ENCODE measurements around the gene DNAJB13. TPM values are rescaled to one million over a fixed set of nuclear protein-coding genes. Genes with fewer than 3 reads are reported as not detected.

The DNAJB13 gene
- total RNA-seq, 1 donor, result not detected

DNA sequence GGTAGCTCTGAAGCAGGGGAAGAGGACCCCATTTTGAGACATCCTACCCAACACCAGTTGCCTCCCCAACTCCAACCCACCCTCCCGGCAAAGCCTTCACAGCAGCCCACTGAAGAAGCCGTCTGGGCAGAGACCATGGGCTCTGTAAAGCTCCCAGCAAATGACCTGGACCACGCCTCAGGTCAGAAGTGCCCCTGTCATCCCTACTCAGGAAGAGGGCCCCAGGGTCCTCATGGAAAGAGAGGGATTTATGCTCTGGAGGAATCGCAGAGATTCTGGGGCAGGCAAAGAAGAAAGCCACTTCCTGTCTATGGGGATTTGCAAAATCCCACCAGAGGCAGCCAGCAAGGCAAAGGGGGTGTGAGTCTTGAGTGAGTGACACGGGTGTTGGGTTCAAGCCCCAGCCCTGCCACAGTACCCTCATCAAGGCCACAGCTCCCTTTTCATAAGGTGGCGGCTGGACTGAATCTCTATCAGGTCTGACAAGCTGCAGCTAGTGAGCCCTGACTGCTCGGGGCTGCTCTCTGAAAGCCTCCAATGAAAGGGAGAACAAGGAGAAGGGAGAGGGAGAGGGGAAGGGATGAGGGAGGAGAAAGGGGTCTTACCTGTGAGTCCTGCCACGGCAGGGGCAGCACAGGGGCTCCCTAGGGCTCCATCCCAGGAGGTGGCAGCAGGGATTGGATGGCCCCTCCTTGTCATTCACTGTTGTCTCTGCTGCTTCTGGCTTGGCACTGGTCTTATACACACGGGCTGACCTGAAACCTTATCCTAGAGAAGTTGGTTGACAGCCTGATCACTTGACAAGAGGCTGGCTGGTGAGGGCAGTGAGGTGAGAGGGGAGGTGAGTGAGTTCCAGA lies 57.8 kb downstream of the DNAJB13 start, which contains the start of gene UCP3:
UCP3 (minus strand) TSS at position 713 of the 857 bp plus-strand sequence. CDS start 2,043 bp downstream, outside the sequence.
- H3K4me3 ChIP-seq (ENCODE audit: low read length), result no peak within 1 kb of the TSS
- H3K27me3 ChIP-seq (ENCODE audit: insufficient read depth, low read length), result no peaks in the 10 kb centered on the region
- peaks cover 87% of the 10 kb centered on the region for H3K4me1 ChIP-seq (ENCODE audit: insufficient read depth, low read length)
- no peaks in the 10 kb centered on the region for H3K9me3 ChIP-seq (ENCODE audit: low read depth, low read length)

DNA sequence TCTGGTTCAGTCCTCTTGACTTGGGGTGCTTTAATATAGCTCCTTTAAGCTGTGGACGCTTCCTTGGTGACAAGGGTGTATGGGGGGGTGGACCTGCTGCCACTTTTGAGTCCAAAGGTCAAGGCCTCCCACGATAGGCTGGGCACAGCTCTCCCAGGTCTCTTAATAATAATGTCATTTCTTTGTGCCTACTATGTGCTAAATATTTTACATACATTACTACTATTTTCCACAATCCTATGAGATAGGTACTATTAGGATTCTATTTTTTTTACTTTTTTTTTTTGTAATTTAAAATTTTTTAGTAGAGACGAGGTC lies 58.4 kb downstream of the DNAJB13 start:
- Histone ChIP-seq H3K9me3 (ENCODE audit: low read depth, low read length) (no peaks in the 10 kb centered on the region), H3K4me3 (ENCODE audit: low read length) (no peak overlapping the region), H3K4me1 (ENCODE audit: insufficient read depth, low read length) (peaks cover 88% of the 10 kb centered on the region), H3K27me3 (ENCODE audit: insufficient read depth, low read length) (no peaks in the 10 kb centered on the region)

DNA sequence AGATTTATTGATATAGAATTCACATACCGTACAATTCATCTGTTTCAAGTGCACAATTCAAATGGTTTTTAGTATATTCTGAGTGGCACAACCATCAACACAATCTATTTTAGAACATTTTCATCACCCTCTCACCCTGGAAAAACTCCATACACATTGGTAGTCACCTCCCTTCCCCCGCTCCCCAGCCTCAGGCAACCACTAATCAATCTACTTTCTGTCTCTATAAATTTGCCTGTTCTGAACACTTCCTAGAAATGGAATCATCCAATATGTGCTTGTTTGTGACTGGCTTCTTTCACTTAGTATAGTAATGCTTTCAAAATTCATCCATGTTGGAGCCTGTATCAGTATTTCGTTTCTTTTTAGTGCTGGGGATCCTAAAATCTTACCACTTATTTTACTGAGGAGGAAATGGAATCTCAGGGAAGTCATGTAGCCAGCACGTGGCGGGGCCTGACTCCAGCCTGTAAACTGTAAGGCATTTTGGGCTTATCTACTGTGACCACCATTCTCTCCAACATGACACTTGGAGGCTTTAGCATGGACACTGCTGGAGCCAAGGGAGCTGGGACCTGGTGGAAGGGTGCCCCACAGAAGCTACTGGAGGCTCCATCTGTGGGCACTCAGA lies 59.0 kb downstream of the DNAJB13 start:
- no peaks in the 10 kb centered on the region for H3K27me3 ChIP-seq (ENCODE audit: insufficient read depth, low read length)
- no peaks in the 10 kb centered on the region for H3K9me3 ChIP-seq (ENCODE audit: low read depth, low read length)
- H3K4me3 ChIP-seq (ENCODE audit: low read length), result no peak overlapping the region
- H3K4me1 ChIP-seq (ENCODE audit: insufficient read depth, low read length), result peaks cover 88% of the 10 kb centered on the region

DNA sequence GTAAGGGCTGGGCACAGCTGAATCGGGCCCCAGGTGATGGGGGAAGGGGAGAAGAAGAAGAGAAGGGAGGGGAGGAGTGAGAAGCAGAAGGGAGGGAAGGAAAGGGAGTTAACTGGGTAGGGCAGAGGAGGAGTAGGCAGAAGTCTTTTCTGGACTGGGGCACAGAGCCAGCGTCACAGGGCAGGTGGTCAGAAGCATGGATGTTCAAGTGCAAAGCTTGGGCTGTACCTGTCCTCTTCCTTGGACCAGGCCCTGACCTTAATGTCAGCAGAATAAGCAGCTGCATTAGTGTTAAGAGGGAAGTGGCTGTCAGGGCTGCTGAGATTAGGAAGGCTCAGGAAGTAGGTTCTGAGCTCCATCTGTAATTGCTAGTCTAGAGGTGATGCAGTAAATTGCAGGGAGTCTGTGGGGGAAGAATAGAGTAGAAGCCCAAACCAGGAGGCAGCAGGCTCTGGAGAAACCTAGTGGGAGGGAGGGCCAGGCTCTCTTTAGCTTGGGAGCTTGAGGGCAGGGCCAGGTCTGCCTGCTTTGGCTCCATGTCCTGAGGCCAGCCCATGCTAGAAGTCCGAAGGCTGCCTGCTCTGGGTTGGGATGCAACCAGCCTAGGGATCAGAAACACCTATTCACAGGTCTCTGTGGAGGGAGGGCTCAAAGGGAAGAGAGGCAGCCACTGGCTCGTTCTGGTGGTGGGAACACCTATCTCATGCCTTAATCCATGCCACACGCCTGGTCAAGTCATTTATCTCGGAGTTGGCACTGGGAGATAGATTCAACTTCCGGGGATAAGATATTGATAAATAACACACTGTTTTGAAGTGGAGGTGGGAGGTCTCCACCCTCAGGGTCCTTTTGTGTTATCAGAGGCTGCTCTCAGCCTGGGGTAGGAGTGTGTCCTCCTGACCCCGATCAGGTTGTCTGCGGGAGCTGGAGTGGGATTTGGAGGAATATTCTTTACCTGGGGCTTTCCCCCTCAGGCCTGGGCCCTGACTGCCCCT lies 59.8 kb downstream of the DNAJB13 start:
- Histone ChIP-seq H3K4me3 (ENCODE audit: low read length) (no peak overlapping the region), H3K4me1 (ENCODE audit: insufficient read depth, low read length) (peaks cover 88% of the 10 kb centered on the region), H3K9me3 (ENCODE audit: low read depth, low read length) (no peaks in the 10 kb centered on the region), H3K27me3 (ENCODE audit: insufficient read depth, low read length) (no peaks in the 10 kb centered on the region)

DNA sequence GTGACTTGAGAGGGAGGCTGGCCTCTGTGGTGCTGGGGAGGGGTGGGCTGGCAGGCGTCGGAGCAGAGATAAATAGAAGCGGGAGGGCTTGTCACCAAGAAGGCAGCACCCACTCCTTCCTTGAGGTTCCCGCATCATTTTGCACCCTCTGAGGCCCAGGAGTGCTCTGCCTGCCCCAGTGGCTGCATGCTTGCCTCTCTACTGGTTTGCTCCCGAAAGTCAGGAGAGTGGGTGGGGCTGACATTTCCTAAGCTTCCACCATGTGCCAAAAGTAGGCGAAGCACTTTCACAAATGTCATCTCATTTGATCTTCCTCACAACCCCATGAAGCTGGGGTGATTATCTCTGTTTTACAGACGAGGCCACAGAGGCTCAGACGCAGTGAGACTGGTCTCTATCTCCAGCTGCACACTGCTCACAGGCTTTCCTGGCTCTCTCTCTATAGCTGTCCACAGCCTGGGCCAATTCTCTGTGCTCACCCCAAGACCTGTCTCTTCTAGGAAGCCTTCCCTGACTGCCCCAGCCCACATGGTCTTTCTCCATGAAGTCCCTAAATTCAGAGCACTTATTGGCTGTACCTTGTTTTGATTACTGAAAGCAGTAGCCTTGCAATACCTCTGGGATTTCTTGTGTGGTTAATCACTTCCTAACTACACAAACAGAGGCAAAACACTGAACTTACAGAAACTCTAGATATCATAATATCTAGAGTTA lies 60.7 kb downstream of the DNAJB13 start:
- H3K27me3 ChIP-seq (ENCODE audit: insufficient read depth, low read length), result no peaks in the 10 kb centered on the region
- H3K4me1 ChIP-seq (ENCODE audit: insufficient read depth, low read length), result peaks cover 82% of the 10 kb centered on the region
- no peaks in the 10 kb centered on the region for H3K9me3 ChIP-seq (ENCODE audit: low read depth, low read length)
- no peak overlapping the region for H3K4me3 ChIP-seq (ENCODE audit: low read length)

DNA sequence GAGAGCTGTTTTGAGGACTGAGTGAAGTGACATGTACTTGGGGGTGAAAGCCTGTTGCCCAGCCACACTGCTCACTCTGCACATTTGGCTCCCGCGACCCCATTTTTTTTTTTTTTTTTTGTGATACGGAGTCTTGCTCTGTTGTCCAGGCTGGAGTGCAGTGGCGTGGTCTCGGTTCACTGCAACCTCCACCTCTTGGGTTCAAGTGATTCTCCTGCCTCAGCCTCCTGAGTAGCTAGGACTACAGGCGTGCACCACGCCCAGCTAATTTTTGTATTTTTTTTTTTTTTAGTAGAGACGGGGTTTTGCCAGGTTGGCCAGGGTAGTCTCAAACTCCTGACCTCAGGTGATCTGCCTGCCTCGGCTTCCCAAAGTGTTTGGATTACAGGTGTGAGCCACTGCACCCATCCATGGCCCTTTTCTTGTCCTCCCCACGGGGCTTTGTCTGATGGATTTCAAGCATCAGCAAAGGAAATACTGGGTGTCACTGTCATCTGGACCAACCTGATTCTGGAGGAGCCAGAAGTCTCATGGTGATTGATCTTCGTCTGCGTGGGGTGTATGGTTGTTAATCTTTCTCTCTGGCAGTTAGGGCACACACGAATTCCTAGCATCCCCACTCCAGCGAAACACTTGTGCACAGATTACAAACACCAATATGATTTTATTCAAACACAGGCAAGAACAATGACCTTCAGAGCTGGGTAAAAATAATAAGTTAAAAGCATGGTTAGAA lies 61.4 kb downstream of the DNAJB13 start:
- peaks cover 75% of the 10 kb centered on the region for H3K4me1 ChIP-seq (ENCODE audit: insufficient read depth, low read length)
- no peaks in the 10 kb centered on the region for H3K9me3 ChIP-seq (ENCODE audit: low read depth, low read length)
- H3K4me3 ChIP-seq (ENCODE audit: low read length), result no peak overlapping the region
- no peaks in the 10 kb centered on the region for H3K27me3 ChIP-seq (ENCODE audit: insufficient read depth, low read length)

DNA sequence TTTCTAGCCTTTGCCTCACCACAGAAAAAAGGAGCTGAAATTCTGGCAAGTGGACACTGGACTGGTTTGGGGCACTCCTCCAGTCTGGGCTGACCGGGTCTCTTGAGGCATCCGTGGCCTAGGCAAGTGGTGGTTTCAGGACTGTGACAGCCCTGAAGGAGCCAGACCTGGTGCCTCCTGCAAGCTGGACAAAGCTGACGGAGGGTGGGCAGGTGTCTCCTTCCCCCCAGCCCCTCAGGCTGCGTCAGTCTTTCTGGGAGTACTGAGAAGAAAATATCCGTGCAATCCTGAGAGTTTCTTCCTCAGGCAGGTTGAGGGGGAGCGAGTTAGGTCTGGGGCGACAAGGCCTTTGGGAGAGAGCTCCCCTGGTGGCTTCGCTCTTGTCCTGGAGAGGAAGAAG lies 62.3 kb downstream of the DNAJB13 start:
- H3K27me3 ChIP-seq (ENCODE audit: insufficient read depth, low read length), result no peaks in the 10 kb centered on the region
- no peak overlapping the region for H3K4me3 ChIP-seq (ENCODE audit: low read length)
- H3K4me1 ChIP-seq (ENCODE audit: insufficient read depth, low read length), result peaks cover 79% of the 10 kb centered on the region
- H3K9me3 ChIP-seq (ENCODE audit: low read depth, low read length), result no peaks in the 10 kb centered on the region

DNA sequence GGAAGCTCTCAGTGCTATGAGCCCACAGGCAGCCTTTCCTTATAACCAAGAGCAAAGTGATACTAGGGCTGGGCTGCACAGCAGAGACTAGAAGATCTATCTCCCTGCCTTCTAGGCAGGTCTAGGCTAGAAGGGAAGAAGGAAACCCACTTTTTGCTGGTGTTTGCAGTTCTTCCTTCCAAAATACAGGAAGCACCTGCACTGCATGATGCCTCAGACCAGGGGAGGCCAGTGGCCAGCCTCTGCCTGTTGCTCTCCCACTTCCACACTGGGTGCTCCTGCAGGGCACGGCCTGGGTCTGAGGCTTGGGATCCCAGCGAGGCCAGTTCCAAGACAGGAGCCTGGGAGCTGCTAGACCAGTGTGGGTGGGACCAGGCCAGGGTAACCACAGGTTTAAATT lies 64.1 kb downstream of the DNAJB13 start:
- Histone ChIP-seq H3K27me3 (ENCODE audit: insufficient read depth, low read length) (no peaks in the 10 kb centered on the region), H3K4me1 (ENCODE audit: insufficient read depth, low read length) (peaks cover 81% of the 10 kb centered on the region), H3K9me3 (ENCODE audit: low read depth, low read length) (no peaks in the 10 kb centered on the region), H3K4me3 (ENCODE audit: low read length) (no peak overlapping the region)

DNA sequence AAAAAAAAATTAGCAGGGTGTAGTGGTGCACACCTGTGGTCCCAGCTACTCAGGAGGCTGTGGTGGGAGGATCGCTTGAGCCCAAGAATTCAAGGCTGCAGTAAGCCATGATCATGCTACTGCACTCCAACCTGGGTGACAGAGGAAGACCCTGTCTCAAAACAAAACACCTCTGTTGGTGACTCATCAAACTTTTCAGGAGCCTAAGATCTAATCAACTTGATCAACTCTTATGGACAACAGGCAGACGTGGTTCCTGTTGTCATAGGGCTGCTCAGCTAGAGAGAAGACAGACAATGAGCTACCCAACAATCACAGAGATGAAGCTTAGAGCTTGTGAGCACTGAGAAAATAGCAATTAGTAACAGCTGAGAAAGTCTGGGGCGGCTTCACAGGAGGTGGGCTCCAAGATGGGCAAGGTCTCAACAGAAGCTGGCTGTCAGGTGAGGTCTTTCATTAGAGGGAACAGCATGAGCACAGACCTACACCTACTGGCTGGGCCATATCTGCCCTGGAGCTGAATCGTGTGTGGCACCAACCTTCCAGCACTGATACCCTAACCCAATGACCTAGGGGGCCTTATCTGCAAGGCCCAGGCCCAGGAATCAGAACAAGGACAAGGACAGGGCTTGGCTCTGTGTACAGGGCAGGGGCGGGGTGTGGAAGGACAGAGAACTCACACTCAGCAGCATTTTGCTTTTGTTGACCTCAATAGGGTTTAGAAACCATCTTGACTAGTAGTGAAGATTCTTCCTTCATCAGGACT lies 65.3 kb downstream of the DNAJB13 start:
- Histone ChIP-seq H3K9me3 (ENCODE audit: low read depth, low read length) (no peaks in the 10 kb centered on the region), H3K4me3 (ENCODE audit: low read length) (no peak overlapping the region), H3K27me3 (ENCODE audit: insufficient read depth, low read length) (no peaks in the 10 kb centered on the region), H3K4me1 (ENCODE audit: insufficient read depth, low read length) (peaks cover 81% of the 10 kb centered on the region)

DNA sequence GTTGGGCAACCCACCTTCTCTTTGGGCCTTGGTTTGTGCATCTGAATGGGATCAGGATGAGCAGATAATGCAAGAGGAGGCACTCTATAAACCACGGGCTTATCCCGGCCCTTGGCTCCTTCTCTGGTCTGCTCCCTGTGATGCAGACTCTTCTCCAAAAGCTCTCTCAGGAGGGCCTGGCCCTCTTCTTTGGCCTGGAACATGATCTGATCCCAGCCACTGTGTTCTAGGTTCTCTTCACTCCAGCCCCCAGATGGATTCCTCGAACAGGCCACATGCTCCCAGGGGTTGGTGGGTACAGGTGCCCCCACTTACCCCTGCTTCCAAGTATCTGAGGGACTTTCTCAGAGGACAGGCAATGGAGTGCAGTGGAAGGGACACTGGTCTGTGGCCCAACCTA lies 66.8 kb downstream of the DNAJB13 start:
- no peak overlapping the region for H3K4me3 ChIP-seq (ENCODE audit: low read length)
- H3K27me3 ChIP-seq (ENCODE audit: insufficient read depth, low read length), result no peaks in the 10 kb centered on the region
- peaks cover 81% of the 10 kb centered on the region for H3K4me1 ChIP-seq (ENCODE audit: insufficient read depth, low read length)
- no peaks in the 10 kb centered on the region for H3K9me3 ChIP-seq (ENCODE audit: low read depth, low read length)

DNA sequence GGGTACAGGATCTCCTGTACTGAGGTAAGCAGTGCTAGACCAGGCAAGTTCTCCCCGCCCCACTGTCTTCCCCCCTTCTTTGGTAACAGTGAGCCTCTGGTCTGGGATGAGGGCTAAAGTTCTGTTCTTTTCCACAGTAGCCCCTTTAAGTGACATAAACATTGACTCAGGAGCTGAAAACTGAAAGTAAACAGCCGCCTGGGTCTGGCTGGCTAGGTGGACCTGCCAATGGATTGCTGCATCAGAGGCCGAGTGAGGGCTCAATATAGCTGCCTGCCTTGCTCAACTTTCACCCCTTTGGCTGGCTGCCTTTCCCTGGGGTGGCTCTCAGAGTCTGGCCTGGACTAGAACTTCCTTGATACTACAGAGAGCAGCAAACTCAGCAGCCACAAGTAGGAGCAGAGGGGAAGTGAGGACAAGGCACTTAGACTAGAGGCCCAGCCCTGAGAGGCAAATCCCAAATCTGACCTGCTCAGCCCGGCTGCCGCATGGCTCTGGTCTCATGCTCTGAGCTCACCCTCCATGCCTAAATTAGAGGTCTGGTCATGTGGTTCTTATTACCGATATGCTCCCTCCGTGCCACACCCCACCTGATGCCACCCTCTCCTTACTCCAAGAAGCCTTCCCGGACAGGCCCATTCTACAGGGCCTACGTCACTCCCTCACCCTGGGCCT lies 67.6 kb downstream of the DNAJB13 start:
- Histone ChIP-seq H3K4me1 (ENCODE audit: insufficient read depth, low read length) (peaks cover 82% of the 10 kb centered on the region), H3K4me3 (ENCODE audit: low read length) (no peak overlapping the region), H3K27me3 (ENCODE audit: insufficient read depth, low read length) (no peaks in the 10 kb centered on the region), H3K9me3 (ENCODE audit: low read depth, low read length) (no peaks in the 10 kb centered on the region)

DNA sequence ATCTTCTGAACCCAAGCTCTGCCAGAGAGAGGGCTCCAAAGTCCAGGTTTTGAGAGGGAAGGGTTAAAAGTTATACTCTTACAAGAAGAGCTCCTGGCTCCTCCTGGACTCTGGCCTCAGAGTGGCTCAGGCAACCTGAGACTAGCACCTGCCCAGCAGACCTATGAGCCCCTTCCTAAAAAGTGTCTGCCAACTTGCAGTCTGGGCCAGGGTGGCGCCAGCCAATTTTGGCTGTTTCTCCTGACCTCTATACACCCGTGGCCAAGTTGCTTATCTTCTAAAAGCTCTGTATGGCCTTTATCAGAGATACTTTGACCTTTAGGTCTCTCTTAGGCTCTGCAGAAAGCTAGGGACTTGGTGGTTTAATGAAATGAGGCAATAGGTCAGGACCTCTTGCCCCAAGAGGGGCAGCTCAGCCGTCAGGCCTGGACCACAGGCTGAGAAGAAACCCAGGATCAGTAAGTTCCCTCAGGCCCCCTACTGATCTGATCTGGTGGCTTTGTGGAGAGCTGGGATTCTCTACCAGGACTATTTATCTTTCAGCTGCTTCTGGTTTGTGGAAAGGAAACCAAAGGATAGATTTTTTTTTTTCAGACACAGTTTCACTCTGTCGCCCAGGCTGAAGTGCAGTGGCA lies 68.4 kb downstream of the DNAJB13 start:
- H3K27me3 ChIP-seq (ENCODE audit: insufficient read depth, low read length), result no peaks in the 10 kb centered on the region
- peaks cover 85% of the 10 kb centered on the region for H3K4me1 ChIP-seq (ENCODE audit: insufficient read depth, low read length)
- H3K9me3 ChIP-seq (ENCODE audit: low read depth, low read length), result no peaks in the 10 kb centered on the region
- no peak overlapping the region for H3K4me3 ChIP-seq (ENCODE audit: low read length)

DNA sequence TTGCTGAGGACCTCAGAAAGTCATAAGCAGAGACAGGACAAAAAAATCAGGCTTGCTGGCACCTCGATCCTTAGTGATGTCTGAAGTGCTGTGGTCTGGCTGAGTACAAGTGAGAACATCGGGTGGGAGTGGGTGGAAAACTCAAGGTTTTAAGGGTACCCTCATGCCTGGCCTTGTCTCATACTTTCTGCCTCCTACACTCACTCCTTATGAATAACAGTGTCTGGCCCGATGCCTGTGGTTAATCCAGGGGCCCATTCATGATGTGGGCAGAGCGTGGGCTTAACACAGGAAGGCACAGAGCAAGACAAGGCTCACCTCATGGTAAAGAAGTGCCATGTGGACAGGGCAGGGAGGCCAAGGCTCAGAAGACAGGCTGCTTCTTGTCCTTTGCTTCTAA lies 69.0 kb downstream of the DNAJB13 start:
- no peaks in the 10 kb centered on the region for H3K27me3 ChIP-seq (ENCODE audit: insufficient read depth, low read length)
- peaks cover 85% of the 10 kb centered on the region for H3K4me1 ChIP-seq (ENCODE audit: insufficient read depth, low read length)
- no peaks in the 10 kb centered on the region for H3K9me3 ChIP-seq (ENCODE audit: low read depth, low read length)
- H3K4me3 ChIP-seq (ENCODE audit: low read length), result no peak overlapping the region
